HFFc6 (cell line): Measurements from ENCODE around the gene ANGEL2. TPM values are rescaled to one million over a fixed set of nuclear protein-coding genes. Genes with fewer than 3 reads are reported as not detected.

ENCODE experiments used
- DNase-seq: peaks from one replicate; pipeline ENCODE4 v3.0.0-alpha.2; 2018
- H3K27ac Mint-ChIP-seq: 2 replicates; pipeline ENCODE4 v1.8.0; 2020; ENCODE audit warnings: mild to moderate bottlenecking, mixed read lengths
- H3K27me3 Mint-ChIP-seq: 2 replicates; pipeline ENCODE4 v1.8.0; 2021; ENCODE audit warnings: mild to moderate bottlenecking, moderate library complexity, mixed read lengths; ENCODE audit not compliant: insufficient read depth
- H3K36me3 Mint-ChIP-seq: 2 replicates; pipeline ENCODE4 v1.8.0; 2021; ENCODE audit warnings: low read depth, mixed read lengths
- H3K4me1 Mint-ChIP-seq: 2 replicates; pipeline ENCODE4 v1.8.0; 2020; ENCODE audit warnings: low read depth, mixed read lengths
- H3K4me3 Mint-ChIP-seq: 2 replicates; pipeline ENCODE4 v1.8.0; 2020; ENCODE audit warnings: mild to moderate bottlenecking, moderate library complexity, mixed read lengths
- H3K9me3 Mint-ChIP-seq: 2 replicates; pipeline ENCODE4 v1.8.0; 2020; ENCODE audit warnings: mild to moderate bottlenecking, mixed read lengths
- CTCF ChIP-seq: fragments of 200-600 bp; sonication (generic); IDR thresholded peaks from 2 replicates; pipeline ENCODE4 v1.5.0; 2021; ENCODE audit warnings: antibody characterized with exemption, mild to moderate bottlenecking
- total RNA-seq, 6 experiments: library from RNA; stranded (reverse); fragmentation: NEBNext Ultra II Directional; extraction: Animal tissue kit (Norgen Biotek cat#: 25700); gene quantifications; 2 replicates in 1 of 6; 3 replicates in 5 of 6; pipeline ENCODE4 v1.2.3, GENCODE V29; 2021

ANGEL2 gene
- total RNA-seq, 6 experiments from 2014 or later, result 21.0 to 27.2 (median 24.4) TPM

- TF ChIP-seq CTCF, result no peak
- no peak overlapping the region for H3K27ac Mint-ChIP-seq
- H3K27me3 Mint-ChIP-seq, result peaks cover 34% of the 10 kb centered on the region
- H3K9me3 Mint-ChIP-seq, result no peaks in the 10 kb centered on the region
- no peaks in the 10 kb centered on the region for H3K4me1 Mint-ChIP-seq
- no peak for DNase-seq
- H3K36me3 Mint-ChIP-seq, result no peaks in the 10 kb centered on the region
- no peak overlapping the region for H3K4me3 Mint-ChIP-seq
Measured at GRCh38 chr1:212962509-212962908, 53.2 kb downstream of the ANGEL2 start.

- Mint-ChIP-seq H3K9me3 (no peaks in the 10 kb centered on the region), H3K27ac (no peak overlapping the region), H3K4me1 (no peaks in the 10 kb centered on the region), H3K4me3 (no peak overlapping the region), H3K27me3 (peaks cover 41% of the 10 kb centered on the region), H3K36me3 (no peaks in the 10 kb centered on the region)
- no peak for DNase-seq
- TF ChIP-seq CTCF, result no peak
Measured at GRCh38 chr1:212960932-212961331, 54.7 kb downstream of the ANGEL2 start.

DNA sequence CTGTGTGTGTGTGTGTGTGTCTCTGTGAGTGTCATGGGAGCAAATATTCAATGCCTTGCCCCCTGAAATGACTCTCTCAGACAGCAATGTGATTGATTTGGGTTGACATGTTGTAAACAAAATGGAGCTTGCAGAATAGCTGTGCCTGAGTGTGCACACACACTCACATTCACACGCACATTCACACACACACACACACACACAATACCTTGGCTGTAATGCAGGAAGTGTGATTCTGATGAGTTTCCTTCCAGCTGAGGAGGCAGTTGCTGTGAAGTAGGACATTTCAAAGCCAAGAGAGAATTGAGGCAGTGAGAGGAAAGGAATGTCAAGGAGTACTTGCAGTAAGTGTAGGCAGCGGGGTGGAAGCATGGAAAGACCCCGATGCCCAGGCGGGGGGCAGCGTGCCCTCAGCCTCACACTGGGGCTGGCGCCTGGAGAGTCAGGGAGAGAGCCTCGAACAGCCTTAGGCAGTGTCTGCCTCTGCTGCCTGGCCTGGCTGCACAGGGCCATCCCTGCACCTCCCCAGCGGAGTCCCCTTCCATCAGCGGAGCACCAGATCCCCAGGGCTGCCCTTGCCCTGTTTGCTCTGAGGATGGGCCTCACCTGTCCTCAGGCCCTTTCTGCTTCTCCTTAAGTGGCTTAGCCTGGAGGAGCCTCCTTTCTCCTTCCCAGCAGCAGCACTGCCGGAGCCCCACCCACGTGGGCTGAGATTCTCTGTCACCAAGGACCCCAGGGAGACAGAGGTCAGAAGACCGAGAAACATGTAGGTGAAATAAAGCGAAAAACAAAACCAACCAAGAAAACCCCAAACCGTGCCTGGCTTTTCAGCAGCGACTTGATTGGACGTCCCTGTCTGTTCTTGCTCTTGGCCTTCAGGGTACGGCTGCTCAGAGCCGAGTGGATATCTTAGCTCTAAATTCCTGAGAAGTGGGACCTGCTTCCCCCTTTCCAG is 56.1 kb downstream of the ANGEL2 start:
- Mint-ChIP-seq H3K27me3 (peaks cover 49% of the 10 kb centered on the region), H3K36me3 (no peaks in the 10 kb centered on the region), H3K4me3 (no peak overlapping the region), H3K9me3 (no peaks in the 10 kb centered on the region), H3K27ac (no peak overlapping the region), H3K4me1 (no peaks in the 10 kb centered on the region)
- no peak for TF ChIP-seq CTCF
- no peak for DNase-seq

GRCh38 chr1:212958175-212958574 is 57.5 kb downstream of the ANGEL2 start:
- Mint-ChIP-seq H3K4me3 (no peak overlapping the region), H3K27me3 (peaks cover 56% of the 10 kb centered on the region), H3K4me1 (no peaks in the 10 kb centered on the region), H3K27ac (no peak overlapping the region), H3K9me3 (no peaks in the 10 kb centered on the region), H3K36me3 (no peaks in the 10 kb centered on the region)
- no peak for TF ChIP-seq CTCF
- DNase-seq, result no peak

DNA sequence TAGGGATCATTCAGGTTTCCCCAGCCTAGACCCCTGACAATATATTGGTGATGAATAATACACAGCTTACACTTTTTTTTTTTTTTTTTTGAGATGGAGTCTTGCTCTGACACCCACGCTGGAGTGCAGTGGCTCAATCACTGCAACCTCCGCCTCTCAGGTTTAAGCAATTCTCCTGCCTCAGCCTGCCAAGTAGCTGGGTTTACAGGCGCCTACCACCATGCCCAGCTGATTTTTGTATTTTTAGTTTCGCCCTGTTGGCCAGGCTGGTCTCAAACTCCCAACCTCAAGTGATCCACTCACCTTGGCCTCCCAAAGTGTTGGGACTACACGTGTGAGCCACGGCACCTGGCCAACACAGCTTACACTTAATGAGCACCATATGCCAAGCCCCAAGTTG is 58.1 kb downstream of the ANGEL2 start:
- Mint-ChIP-seq H3K27ac (no peak overlapping the region), H3K27me3 (peaks cover 57% of the 10 kb centered on the region), H3K4me3 (no peak overlapping the region), H3K36me3 (no peaks in the 10 kb centered on the region), H3K4me1 (peaks cover 1% of the 10 kb centered on the region; the same call in 1 of the 2 replicates), H3K9me3 (no peaks in the 10 kb centered on the region)
- no peak for DNase-seq
- no peak for TF ChIP-seq CTCF
